Activated CD4-positive, alpha-beta T cell treated with anti-CD3 and anti-CD28 coated beads for 36 hours (primary cell): ENCODE data around the gene MLH1. TPM values are rescaled to one million over a fixed set of nuclear protein-coding genes. Genes with fewer than 3 reads are reported as not detected.
"Not testable (repeated sequence)": the region's sequence is repeated elsewhere in the genome, so short reads cannot be mapped to it uniquely, and the experiment has no call there.

ENCODE experiments used
- ATAC-seq: fragments of 200-7000 bp; cut with Tn5 transposase; one replicate; pipeline ENCODE4 v1.10.0; 2021; ENCODE audit warnings: mild to moderate bottlenecking, moderate library complexity
- CTCF ChIA-PET: fragments of 350-600 bp; sonication (Branson Sonifier 250); formaldehyde crosslinking; loops from one replicate; lab custom pipeline; 2021; ENCODE audit warnings: antibody characterized with exemption; lab: Charles Lee
- POLR2A ChIA-PET: fragments of 350-600 bp; sonication (Branson Sonifier 250); formaldehyde crosslinking; loops from one replicate; lab custom pipeline; 2021; ENCODE audit warnings: antibody characterized with exemption, inconsistent platforms; lab: Charles Lee
- DNase-seq: peaks from one replicate; pipeline ENCODE4 v3.0.0-alpha.2; 2020
- H3K27ac Mint-ChIP-seq: one replicate; pipeline ENCODE4 v1.8.0; 2021; ENCODE audit warnings: mixed read lengths
- H3K27me3 Mint-ChIP-seq: one replicate; pipeline ENCODE4 v1.8.0; 2021; ENCODE audit warnings: mixed read lengths
- H3K36me3 Mint-ChIP-seq: one replicate; pipeline ENCODE4 v1.8.0; 2021; ENCODE audit warnings: low read depth, mixed read lengths
- H3K4me1 Mint-ChIP-seq: one replicate; pipeline ENCODE4 v1.8.0; 2021; ENCODE audit warnings: mixed read lengths
- H3K4me3 Mint-ChIP-seq: one replicate; pipeline ENCODE4 v1.8.0; 2021; ENCODE audit warnings: mild to moderate bottlenecking, moderate library complexity, mixed read lengths
- H3K9me3 Mint-ChIP-seq: one replicate; pipeline ENCODE4 v1.8.0; 2021; ENCODE audit warnings: low read depth, mixed read lengths
- intact Hi-C, 2 experiments: fragments of 100-400 bp; cut with DNase I in 1 of 2; cut with micrococcal nuclease in 1 of 2; formaldehyde crosslinking; loops; one replicate each; pipeline versions ENCODE4 v1.14.2 to v1.15.1; 2022 to 2024; cut with DNase I, micrococcal nuclease
- total RNA-seq, 2 experiments: library from RNA; stranded (reverse); gene quantifications; one replicate each; pipeline ENCODE4 v1.2.3, GENCODE V29; 2021

The MLH1 gene
- total RNA-seq, 2 experiments from 2014 or later, result 89.0 to 135 TPM

GRCh38 chr3:37037352-37037751 is 44.0 kb downstream of the MLH1 start:
- POLR2A ChIA-PET, result no interaction called here
- no peaks in the 10 kb centered on the region for H3K27me3 Mint-ChIP-seq
- peaks cover 67% of the 10 kb centered on the region for H3K36me3 Mint-ChIP-seq
- intact Hi-C loops, result no loop called here
- no peak for DNase-seq
- H3K27ac Mint-ChIP-seq, result no peak overlapping the region
- H3K4me1 Mint-ChIP-seq, result no peaks in the 10 kb centered on the region
- peaks cover 5% of the 10 kb centered on the region for H3K9me3 Mint-ChIP-seq
- CTCF ChIA-PET, result interaction anchor here (0.9 to 2.4 kb wide), 2 partner anchors 11 to 13 kb away, joined by 4 to 9 read pairs; no protein-coding TSS in a partner anchor
- no peak overlapping the region for H3K4me3 Mint-ChIP-seq
- ATAC-seq, result no peak

- ChIA-PET POLR2A (no interaction called here), CTCF (interaction anchor here (1.8 kb wide), 1 partner anchor 10 kb away, joined by 3 read pairs; no protein-coding TSS in a partner anchor)
- DNase-seq, result no peak
- H3K36me3 Mint-ChIP-seq, result peaks cover 62% of the 10 kb centered on the region
- ATAC-seq, result no peak
- intact Hi-C loops, result no loop called here
- H3K27me3 Mint-ChIP-seq, result no peaks in the 10 kb centered on the region
- H3K4me1 Mint-ChIP-seq, result no peaks in the 10 kb centered on the region
- H3K9me3 Mint-ChIP-seq, result peaks cover 5% of the 10 kb centered on the region
- H3K4me3 Mint-ChIP-seq, result no peak overlapping the region
- H3K27ac Mint-ChIP-seq, result no peak overlapping the region
These were observed 46.0 kb downstream of the MLH1 start for GRCh38 chr3:37039161-37039846.

GRCh38 chr3:37040231-37040630 is 46.9 kb downstream of the MLH1 start:
- DNase-seq (no peak), ATAC-seq (no peak)
- Mint-ChIP-seq H3K4me1 (no peaks in the 10 kb centered on the region), H3K4me3 (no peak overlapping the region), H3K9me3 (peaks cover 2% of the 10 kb centered on the region), H3K36me3 (peaks cover 60% of the 10 kb centered on the region), H3K27ac (no peak overlapping the region), H3K27me3 (no peaks in the 10 kb centered on the region)
- intact Hi-C loops, result no loop called here
- POLR2A ChIA-PET, result no interaction called here
- CTCF ChIA-PET, result interaction anchor here (1.0 kb wide), 1 partner anchor 15 kb away, joined by 7 read pairs; no protein-coding TSS in a partner anchor

GRCh38 chr3:37041546-37042195 is 48.4 kb downstream of the MLH1 start:
- Mint-ChIP-seq H3K4me1 (no peaks in the 10 kb centered on the region), H3K27me3 (no peaks in the 10 kb centered on the region), H3K4me3 (no peak overlapping the region), H3K27ac (no peak overlapping the region), H3K36me3 (peaks cover 51% of the 10 kb centered on the region), H3K9me3 (no peaks in the 10 kb centered on the region)
- DNase-seq (no peak), ATAC-seq (no peak)
- ChIA-PET POLR2A (no interaction called here), CTCF (no interaction called here)
- intact Hi-C loops, result no loop called here

GRCh38 chr3:37042712-37043111 is 49.4 kb downstream of the MLH1 start:
- CTCF ChIA-PET, H3K9me3 Mint-ChIP-seq: not testable (repeated sequence)
- H3K36me3 Mint-ChIP-seq, result peaks cover 48% of the 10 kb centered on the region

GRCh38 chr3:37050282-37050681 is 57.0 kb downstream of the MLH1 start:
- no peak for ATAC-seq
- peaks cover 14% of the 10 kb centered on the region for H3K4me1 Mint-ChIP-seq
- H3K4me3 Mint-ChIP-seq, result no peak overlapping the region
- H3K9me3 Mint-ChIP-seq, result no peaks in the 10 kb centered on the region
- ChIA-PET POLR2A (no interaction called here), CTCF (no interaction called here)
- no peaks in the 10 kb centered on the region for H3K27me3 Mint-ChIP-seq
- DNase-seq, result no peak
- H3K27ac Mint-ChIP-seq, result no peak overlapping the region
- peaks cover 58% of the 10 kb centered on the region for H3K36me3 Mint-ChIP-seq
- intact Hi-C loops, result loop anchor here in 1 of 2 experiments (10.0 kb wide), 1 partner anchor 165 kb away; no protein-coding TSS in a partner anchor

More at GRCh38 chr3:37042712-37043111, 49.4 kb downstream of the MLH1 start:
- ATAC-seq, H3K27ac Mint-ChIP-seq, H3K4me3 Mint-ChIP-seq, H3K27me3 Mint-ChIP-seq, POLR2A ChIA-PET, intact Hi-C loops, DNase-seq, H3K4me1 Mint-ChIP-seq: not testable (repeated sequence)

- peaks cover 14% of the 10 kb centered on the region for H3K4me1 Mint-ChIP-seq
- ChIA-PET POLR2A (no interaction called here), CTCF (no interaction called here)
- intact Hi-C loops, result loop anchor here in 1 of 2 experiments (10.0 kb wide), 1 partner anchor 162 kb away; no protein-coding TSS in a partner anchor
- no peak overlapping the region for H3K4me3 Mint-ChIP-seq
- DNase-seq (no peak), ATAC-seq (no peak)
- no peaks in the 10 kb centered on the region for H3K27me3 Mint-ChIP-seq
- no peaks in the 10 kb centered on the region for H3K9me3 Mint-ChIP-seq
- peaks cover 49% of the 10 kb centered on the region for H3K36me3 Mint-ChIP-seq
- no peak overlapping the region for H3K27ac Mint-ChIP-seq
These were observed 59.5 kb downstream of the MLH1 start for GRCh38 chr3:37052860-37053259.

- intact Hi-C loops, result loop anchor here in 1 of 2 experiments (10.0 kb wide), 1 partner anchor 161 kb away; no protein-coding TSS in a partner anchor
- no peak overlapping the region for H3K27ac Mint-ChIP-seq
- peaks cover 14% of the 10 kb centered on the region for H3K4me1 Mint-ChIP-seq
- POLR2A ChIA-PET, result no interaction called here
- no peaks in the 10 kb centered on the region for H3K9me3 Mint-ChIP-seq
- no peak overlapping the region for H3K4me3 Mint-ChIP-seq
- no peak for DNase-seq
- CTCF ChIA-PET, result no interaction called here
- ATAC-seq, result no peak
- no peaks in the 10 kb centered on the region for H3K27me3 Mint-ChIP-seq
- H3K36me3 Mint-ChIP-seq, result peaks cover 44% of the 10 kb centered on the region
These were observed 60.0 kb downstream of the MLH1 start for GRCh38 chr3:37053337-37053736.

GRCh38 chr3:37053753-37054152 is 60.4 kb downstream of the MLH1 start:
- intact Hi-C loops, result loop anchor here (1.0 to 10.0 kb wide), 2 partner anchors 160 to 161 kb away; no protein-coding TSS in a partner anchor
- H3K9me3 Mint-ChIP-seq, result no peaks in the 10 kb centered on the region
- H3K4me1 Mint-ChIP-seq, result peaks cover 14% of the 10 kb centered on the region
- ATAC-seq (no peak), DNase-seq (no peak)
- POLR2A ChIA-PET, result no interaction called here
- H3K27ac Mint-ChIP-seq, result peak overlapping the region; percentile 77
- H3K4me3 Mint-ChIP-seq, result no peak overlapping the region
- H3K36me3 Mint-ChIP-seq, result peaks cover 40% of the 10 kb centered on the region
- CTCF ChIA-PET, result interaction anchor here (0.6 to 1.3 kb wide), 3 partner anchors 10 to 60 kb away, joined by 3 to 6 read pairs (median 4); partner anchors contain the start of genes EPM2AIP1 and MLH1
- H3K27me3 Mint-ChIP-seq, result no peaks in the 10 kb centered on the region

- CTCF ChIA-PET, result interaction anchor here (0.6 to 1.3 kb wide), 3 partner anchors 11 to 61 kb away, joined by 3 to 6 read pairs (median 4); partner anchors contain the start of genes EPM2AIP1 and MLH1
- DNase-seq, result no peak
- H3K36me3 Mint-ChIP-seq, result peaks cover 34% of the 10 kb centered on the region
- POLR2A ChIA-PET, result no interaction called here
- intact Hi-C loops, result loop anchor here (1.0 to 10.0 kb wide), 2 partner anchors 159 to 160 kb away; no protein-coding TSS in a partner anchor
- peak; percentile 92 for ATAC-seq
- peaks cover 14% of the 10 kb centered on the region for H3K4me1 Mint-ChIP-seq
- H3K4me3 Mint-ChIP-seq, result no peak overlapping the region
- no peaks in the 10 kb centered on the region for H3K9me3 Mint-ChIP-seq
- H3K27ac Mint-ChIP-seq, result peak overlapping the region; percentile 77
- no peaks in the 10 kb centered on the region for H3K27me3 Mint-ChIP-seq
These were observed 61.1 kb downstream of the MLH1 start for GRCh38 chr3:37054370-37054769.

- CTCF ChIA-PET, result interaction anchor here (1.3 kb wide), 1 partner anchor 62 kb away, joined by 3 read pairs; the partner anchor contains the start of genes EPM2AIP1 and MLH1
These were observed 61.8 kb downstream of the MLH1 start for GRCh38 chr3:37055077-37055476.

More at GRCh38 chr3:37055077-37055476, 61.8 kb downstream of the MLH1 start:
- H3K4me3 Mint-ChIP-seq, POLR2A ChIA-PET, H3K9me3 Mint-ChIP-seq, ATAC-seq, DNase-seq, H3K27me3 Mint-ChIP-seq: not testable (repeated sequence)
- peaks cover 29% of the 10 kb centered on the region for H3K36me3 Mint-ChIP-seq
- peaks cover 14% of the 10 kb centered on the region for H3K4me1 Mint-ChIP-seq
- intact Hi-C loops, result loop anchor here in 1 of 2 experiments (10.0 kb wide), 1 partner anchor 160 kb away; no protein-coding TSS in a partner anchor
- H3K27ac Mint-ChIP-seq, result peak overlapping the region; percentile 77
